ENCODE measurements around the gene SLC10A3. TPM values are rescaled to one million over a fixed set of nuclear protein-coding genes. Genes with fewer than 3 reads are reported as not detected.

The SLC10A3 gene
- total and polyA plus RNA-seq, 2 of the 8 experiments (the other 6 are each of a cell fraction or from before 2014, with no cell fraction given): 6.8 to 9.5 TPM

DNA sequence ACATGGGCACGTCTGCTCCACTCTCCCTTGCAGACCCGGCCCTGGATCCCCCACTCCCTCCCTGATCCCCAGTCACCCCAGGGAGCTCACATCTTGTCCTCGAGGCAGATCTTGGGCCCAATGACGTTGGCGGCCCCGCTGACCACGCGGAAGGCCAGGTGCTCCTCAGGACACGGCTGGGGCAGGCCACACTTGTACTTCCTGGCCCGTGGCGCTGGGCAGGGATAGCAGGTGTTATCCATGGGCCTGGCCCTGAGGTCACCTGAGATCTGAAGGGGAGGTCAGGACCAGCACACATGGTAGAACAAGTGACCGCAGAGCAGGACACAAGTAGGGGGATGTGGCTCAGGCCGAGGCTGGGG lies 17.9 kb upstream of the SLC10A3 start:
- Histone ChIP-seq H4K5ac (ENCODE audit: insufficient read length, low read depth, low read length) (no peak overlapping the region), H3K56ac (replicated peaks; ENCODE audit: insufficient read length, low read depth, low read length) (no peak overlapping the region), H4K20me1 (replicated peaks in 1 of 2; ENCODE audit: control insufficient read depth in 1 of 2, insufficient read depth in 2 of 2, low read length in 2 of 2) (no peaks in the 10 kb centered on the region), H4K91ac (replicated peaks; ENCODE audit: insufficient read length, low read length) (no peak overlapping the region), H2BK15ac (ENCODE audit: low read length) (no peak overlapping the region), H3K4me3 (ENCODE audit: extremely low read depth in 1 of 4, insufficient read depth in 2 of 4, low read depth in 3 of 4, low read length in 4 of 4) (no peak overlapping the region), H3K23me2 (ENCODE audit: low read depth, low read length) (no peaks in the 10 kb centered on the region), H3K79me1 (ENCODE audit: low read depth, low read length) (no peaks in the 10 kb centered on the region), H2AFZ (ENCODE audit: low read length) (no peak overlapping the region), H3K18ac (ENCODE audit: extremely low read depth, low read length) (no peak overlapping the region), H3K4me2 (ENCODE audit: insufficient read depth in 1 of 2, low read depth in 2 of 2, low read length in 2 of 2) (no peak overlapping the region), H3K23ac (ENCODE audit: insufficient read length) (no peak overlapping the region), H3K4me1 (replicated peaks in 1 of 4; ENCODE audit: control insufficient read depth in 3 of 4, insufficient read depth in 4 of 4, low read length in 3 of 4) (no peaks in the 10 kb centered on the region), H3K36me3 (ENCODE audit: control insufficient read depth in 2 of 4, insufficient read depth in 4 of 4, low read length in 3 of 4) (no peaks in the 10 kb centered on the region; a peak in 1 of 8 replicates), H3K27me3 (replicated peaks in 1 of 4; ENCODE audit: control insufficient read depth in 3 of 4, extremely low read depth in 1 of 4, insufficient read depth in 3 of 4, low read length in 3 of 4) (no peaks in the 10 kb centered on the region), H3K79me2 (ENCODE audit: control insufficient read depth in 1 of 2, insufficient read depth in 2 of 2, low read length in 2 of 2) (no peaks in the 10 kb centered on the region), H2AK5ac (ENCODE audit: low read depth, low read length) (no peak overlapping the region), H3K27ac (ENCODE audit: low read depth, low read length) (no peak overlapping the region), H2BK12ac (ENCODE audit: low read depth, low read length) (no peak overlapping the region), H3K9ac (replicated peaks in 1 of 4; ENCODE audit: extremely low read depth in 1 of 4, low read depth in 3 of 4, low read length in 3 of 4) (no peak overlapping the region), H3K4ac (replicated peaks; ENCODE audit: insufficient read length, low read depth, low read length) (no peak overlapping the region), H2BK120ac (replicated peaks; ENCODE audit: low read depth, low read length) (no peak overlapping the region), H4K8ac (ENCODE audit: extremely low read depth, insufficient read depth, low read length) (no peak overlapping the region), H3K14ac (ENCODE audit: insufficient read length) (no peak overlapping the region), H2BK5ac (ENCODE audit: low read depth, low read length) (no peak overlapping the region), H2BK20ac (ENCODE audit: low read length) (no peak overlapping the region), H3K9me3 (ENCODE audit: insufficient read depth in 2 of 2, low read depth in 1 of 2, low read length in 1 of 2) (no peaks in the 10 kb centered on the region)
- DNase-seq (ENCODE audit: low read depth in 1 of 2, low spot score in 2 of 2) (no peak), FAIRE-seq (no peak)
- TF ChIP-seq NANOG (IDR thresholded peaks at IDR 0.05; ENCODE audit: insufficient read depth, low read depth, low read length, poor library complexity, severe bottlenecking) (no peak), CHD2 (IDR thresholded peaks at IDR 0.05; ENCODE audit: low read length) (no peak), SAP30 (IDR thresholded peaks at IDR 0.05; ENCODE audit: insufficient read depth, insufficient replicate concordance, low read length) (no peak), MAFK (IDR thresholded peaks at IDR 0.05; ENCODE audit: low read depth, low read length) (no peak), PHF8 (conservative IDR thresholded peaks at IDR 0.05; ENCODE audit: low read depth, low read length) (no peak), JUN (IDR thresholded peaks at IDR 0.05; ENCODE audit: low read depth, low read length) (no peak), KDM1A (IDR thresholded peaks at IDR 0.05; ENCODE audit: borderline replicate concordance, low read length) (no peak), BCL11A (IDR thresholded peaks at IDR 0.05; ENCODE audit: low read depth in 2 of 2, low read length in 2 of 2) (no peak), CBX5 (IDR thresholded peaks at IDR 0.05; ENCODE audit: low read depth, low read length) (no peak)
- TF ChIP-seq, protein P1, sequence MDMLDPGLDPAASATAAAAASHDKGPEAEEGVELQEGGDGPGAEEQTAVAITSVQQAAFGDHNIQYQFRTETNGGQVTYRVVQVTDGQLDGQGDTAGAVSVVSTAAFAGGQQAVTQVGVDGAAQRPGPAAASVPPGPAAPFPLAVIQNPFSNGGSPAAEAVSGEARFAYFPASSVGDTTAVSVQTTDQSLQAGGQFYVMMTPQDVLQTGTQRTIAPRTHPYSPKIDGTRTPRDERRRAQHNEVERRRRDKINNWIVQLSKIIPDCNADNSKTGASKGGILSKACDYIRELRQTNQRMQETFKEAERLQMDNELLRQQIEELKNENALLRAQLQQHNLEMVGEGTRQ (IDR thresholded peaks at IDR 0.05; ENCODE audit: low read length): no peak
- 80% methylated on average over 2 of the region's 13 CpGs; no CpG with 5 or more reads in 1 of the 2 experiments for WGBS, 2 experiments (ENCODE audit: extremely low coverage in 1 of 2, insufficient coverage in 1 of 2, insufficient read length in 1 of 2, insufficient replicate concordance in 2 of 2, low coverage in 1 of 2, low lambda C conversion rate in 2 of 2, missing lambda C conversion rate in 1 of 2)
- CTCF ChIA-PET (ENCODE audit: partially characterized antibody): interaction anchor here (0.9 kb wide), 1 partner anchor 18 kb away, joined by 3 read pairs; no protein-coding TSS in a partner anchor
- POLR2A ChIA-PET (ENCODE audit: partially characterized antibody): no interaction called here

All from H1 (cell line).